SU-DHL-6 (cell line): Measurements from ENCODE around the gene ALG2.

Experiments
- EZH2phosphoT487 ChIP-seq: fragments of 200-600 bp; sonication (generic), shearing (Covaris generic); conservative IDR thresholded peaks from 2 replicates; pipeline ENCODE4 v1.6.1; 2018; ENCODE audit warnings: mild to moderate bottlenecking, antibody characterized with exemption, low read length, moderate library complexity, mixed read lengths
- TF ChIP-seq, protein P1 (sequence below): fragments of 200-600 bp; sonication (generic); IDR thresholded peaks from one replicate; pipeline ENCODE4 v1.5.1; 2017; ENCODE audit warnings: antibody characterized with exemption, mild to moderate bottlenecking, low read length, moderate library complexity; ENCODE audit not compliant: insufficient read depth, poor library complexity, severe bottlenecking

DNA sequence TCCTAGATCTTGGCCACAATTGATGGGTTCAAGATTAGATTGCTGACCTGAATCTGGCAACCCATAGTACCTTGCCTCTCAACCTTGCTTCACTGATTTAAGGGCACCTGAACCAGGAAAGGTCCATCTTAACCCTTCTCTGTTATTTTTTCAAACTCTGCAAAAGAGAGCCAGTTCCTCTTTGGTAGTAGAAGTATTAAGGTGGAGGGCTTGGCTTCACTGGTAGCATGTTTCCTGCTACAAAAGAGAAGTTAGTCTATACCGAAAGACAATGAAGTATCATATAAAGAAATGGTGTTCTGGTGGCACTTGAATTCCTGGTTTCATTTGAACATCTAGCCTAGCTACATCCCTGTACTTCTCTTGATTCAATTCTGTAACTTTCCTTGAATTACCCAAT is 8.5 kb downstream of the ALG2 start:
- TF ChIP-seq, protein P1, sequence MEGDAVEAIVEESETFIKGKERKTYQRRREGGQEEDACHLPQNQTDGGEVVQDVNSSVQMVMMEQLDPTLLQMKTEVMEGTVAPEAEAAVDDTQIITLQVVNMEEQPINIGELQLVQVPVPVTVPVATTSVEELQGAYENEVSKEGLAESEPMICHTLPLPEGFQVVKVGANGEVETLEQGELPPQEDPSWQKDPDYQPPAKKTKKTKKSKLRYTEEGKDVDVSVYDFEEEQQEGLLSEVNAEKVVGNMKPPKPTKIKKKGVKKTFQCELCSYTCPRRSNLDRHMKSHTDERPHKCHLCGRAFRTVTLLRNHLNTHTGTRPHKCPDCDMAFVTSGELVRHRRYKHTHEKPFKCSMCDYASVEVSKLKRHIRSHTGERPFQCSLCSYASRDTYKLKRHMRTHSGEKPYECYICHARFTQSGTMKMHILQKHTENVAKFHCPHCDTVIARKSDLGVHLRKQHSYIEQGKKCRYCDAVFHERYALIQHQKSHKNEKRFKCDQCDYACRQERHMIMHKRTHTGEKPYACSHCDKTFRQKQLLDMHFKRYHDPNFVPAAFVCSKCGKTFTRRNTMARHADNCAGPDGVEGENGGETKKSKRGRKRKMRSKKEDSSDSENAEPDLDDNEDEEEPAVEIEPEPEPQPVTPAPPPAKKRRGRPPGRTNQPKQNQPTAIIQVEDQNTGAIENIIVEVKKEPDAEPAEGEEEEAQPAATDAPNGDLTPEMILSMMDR, result no peak
- no peak for TF ChIP-seq EZH2phosphoT487
